ENCODE measurements around the gene TNFSF12. TPM values are rescaled to one million over a fixed set of nuclear protein-coding genes. Genes with fewer than 3 reads are reported as not detected.
A peak's percentile ranks its signal among the peaks of the same experiment; 100 is the strongest.

Gene TNFSF12
- total and polyA plus RNA-seq, 9 of the 15 experiments (the other 6 are each of a cell fraction or from before 2014, with no cell fraction given) = 0.03 to 0.95 (median 0.19) TPM; not detected in 3

GRCh38 chr17:7561028-7561575 lies 12.2 kb downstream of the TNFSF12 start (continued):
- TF ChIP-seq POLR2H (tag; IDR thresholded peaks at IDR 0.05; ENCODE audit: low read depth) (no peak), ZNF282 (CRISPR knock-in tag; IDR thresholded peaks at IDR 0.05) (no peak), XRCC5 (IDR thresholded peaks at IDR 0.05; ENCODE audit: low read depth, low read length) (peak; percentile 62; the same call in 1 of the 2 replicates), KHSRP (IDR thresholded peaks at IDR 0.05) (no peak), BRD4 (IDR thresholded peaks at IDR 0.05) (no peak), POLR2A (conservative IDR thresholded peaks at IDR 0.05) (no peak), PYGO2 (tag; IDR thresholded peaks at IDR 0.05) (no peak), HES1 (IDR thresholded peaks at IDR 0.05; ENCODE audit: low read depth) (no peak), BRD9 (IDR thresholded peaks at IDR 0.05; ENCODE audit: low read depth, partially characterized antibody) (peak; percentile 56), ARID2 (IDR thresholded peaks at IDR 0.05) (no peak), MEF2D (tag; conservative IDR thresholded peaks at IDR 0.05; ENCODE audit: low read depth) (no peak), MEIS2 (IDR thresholded peaks at IDR 0.05; ENCODE audit: partially characterized antibody) (no peak), MEF2A (IDR thresholded peaks at IDR 0.05; ENCODE audit: control insufficient read depth, low read depth, low read length) (no peak), SFPQ (IDR thresholded peaks at IDR 0.05; ENCODE audit: low read depth, low read length) (no peak), E2F3 (CRISPR knock-in tag; IDR thresholded peaks at IDR 0.05) (no peak), ZFP30 (CRISPR knock-in tag; IDR thresholded peaks at IDR 0.05; ENCODE audit: borderline replicate concordance) (no peak), HNRNPLL (IDR thresholded peaks at IDR 0.05; ENCODE audit: low read depth, low read length, poor library complexity, severe bottlenecking) (no peak), ZSCAN32 (CRISPR knock-in tag; IDR thresholded peaks at IDR 0.05) (no peak), C11orf30 (IDR thresholded peaks at IDR 0.05; ENCODE audit: low read depth) (peak; percentile 50; the same call in 1 of the 2 replicates), ZKSCAN3 (CRISPR knock-in tag; IDR thresholded peaks at IDR 0.05) (no peak), KLF6 (CRISPR knock-in tag; IDR thresholded peaks at IDR 0.05; ENCODE audit: borderline replicate concordance) (no peak), ESRRB (CRISPR knock-in tag; IDR thresholded peaks at IDR 0.05; ENCODE audit: borderline replicate concordance) (no peak), ZNF644 (tag; IDR thresholded peaks at IDR 0.05; ENCODE audit: low read depth) (no peak), POLR2G (IDR thresholded peaks at IDR 0.05; ENCODE audit: low read depth, low read length) (no peak), CAMTA2 (CRISPR knock-in tag; conservative IDR thresholded peaks at IDR 0.05) (no peak), MAFF (IDR thresholded peaks at IDR 0.05; ENCODE audit: low read length) (no peak), ZNF507 (tag; conservative IDR thresholded peaks at IDR 0.05) (no peak), EGR1 (conservative IDR thresholded peaks at IDR 0.05) (no peak), FOXA1 (IDR thresholded peaks at IDR 0.05; ENCODE audit: borderline replicate concordance) (no peak), RAD21 (CRISPR knock-in tag; conservative IDR thresholded peaks at IDR 0.05 in 1 of 2, IDR thresholded peaks at IDR 0.05 in 1 of 2) (peak; percentile 77 to 79), GTF2A2 (tag; IDR thresholded peaks at IDR 0.05) (no peak), ZBTB17 (CRISPR knock-in tag; IDR thresholded peaks at IDR 0.05) (no peak)
